Measurements from ENCODE around the gene BABAM2. TPM values are rescaled to one million over a fixed set of nuclear protein-coding genes. Genes with fewer than 3 reads are reported as not detected.
"Not testable (repeated sequence)": the region's sequence is repeated elsewhere in the genome, so short reads cannot be mapped to it uniquely, and the experiment has no call there.

BABAM2 gene
- total RNA-seq, 1 donor from 2014 or later: 41.0 TPM

DNA sequence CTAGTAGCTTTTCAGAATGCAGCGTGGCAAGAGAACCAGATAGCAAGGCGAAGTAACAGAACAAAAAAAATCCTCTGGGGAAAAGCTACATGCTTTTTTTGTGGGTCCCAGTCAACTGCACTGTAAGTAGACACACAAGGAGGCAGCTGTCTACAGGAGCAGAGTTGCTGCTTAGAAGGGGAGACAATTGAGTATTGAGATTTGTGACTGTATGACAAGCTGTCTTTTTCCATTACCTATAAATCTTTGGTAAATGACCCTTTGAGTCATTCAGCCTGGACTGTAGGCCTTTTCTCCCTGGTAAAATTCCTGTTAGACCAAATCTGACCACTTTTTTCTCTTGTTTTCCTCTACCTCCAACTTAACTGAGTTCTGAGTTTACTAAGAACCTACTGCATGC is 358.0 kb downstream of the BABAM2 start:
- Histone ChIP-seq H3K4me1 (peaks cover 8% of the 10 kb centered on the region), H3K4me3 (no peak overlapping the region), H3K36me3 (no peaks in the 10 kb centered on the region), H3K27ac (no peak overlapping the region), H3K9me3 (no peaks in the 10 kb centered on the region), H3K27me3 (no peaks in the 10 kb centered on the region)
- no peak for TF ChIP-seq POLR2AphosphoS5 (IDR thresholded peaks at IDR 0.05; ENCODE audit: insufficient read depth in 1 of 2, low read depth in 1 of 2)
- TF ChIP-seq POLR2A (IDR thresholded peaks at IDR 0.05): no peak
- TF ChIP-seq CTCF (IDR thresholded peaks at IDR 0.05): no peak
- DNase-seq (ENCODE audit: extremely low spot score in 2 of 2): no peak
- intact Hi-C loops (cut with DNase I): no loop called here

DNA sequence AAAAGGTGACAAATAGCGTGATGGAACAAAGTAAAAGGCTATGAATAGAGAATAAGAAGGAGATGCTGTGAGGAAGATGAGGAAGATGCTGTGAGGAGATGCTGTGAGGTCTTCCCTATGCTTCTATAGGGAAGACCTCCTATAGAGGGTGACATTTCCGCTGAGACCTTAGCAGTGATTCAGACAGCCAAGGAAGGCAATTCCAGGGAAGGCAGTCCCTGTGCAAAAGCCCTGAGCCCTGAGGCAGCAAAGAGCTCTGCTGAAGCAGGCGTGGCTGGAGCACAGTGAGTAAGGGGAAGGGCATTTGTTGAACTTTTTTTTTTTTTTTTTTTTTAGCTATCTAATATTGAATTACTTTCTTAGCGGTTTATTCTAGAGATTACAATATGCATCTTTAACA is 359.5 kb downstream of the BABAM2 start:
- H3K27ac ChIP-seq: no peak overlapping the region
- H3K27me3 ChIP-seq: no peaks in the 10 kb centered on the region
- no peaks in the 10 kb centered on the region for H3K9me3 ChIP-seq
- no peak for DNase-seq (ENCODE audit: extremely low spot score in 2 of 2)
- H3K36me3 ChIP-seq: no peaks in the 10 kb centered on the region
- no peak overlapping the region for H3K4me3 ChIP-seq
- peaks cover 8% of the 10 kb centered on the region for H3K4me1 ChIP-seq
- TF ChIP-seq POLR2AphosphoS5 (IDR thresholded peaks at IDR 0.05; ENCODE audit: insufficient read depth in 1 of 2, low read depth in 1 of 2): no peak
- no peak for TF ChIP-seq POLR2A (IDR thresholded peaks at IDR 0.05)
- no peak for TF ChIP-seq CTCF (IDR thresholded peaks at IDR 0.05)
- intact Hi-C loops (cut with DNase I): no loop called here

DNA sequence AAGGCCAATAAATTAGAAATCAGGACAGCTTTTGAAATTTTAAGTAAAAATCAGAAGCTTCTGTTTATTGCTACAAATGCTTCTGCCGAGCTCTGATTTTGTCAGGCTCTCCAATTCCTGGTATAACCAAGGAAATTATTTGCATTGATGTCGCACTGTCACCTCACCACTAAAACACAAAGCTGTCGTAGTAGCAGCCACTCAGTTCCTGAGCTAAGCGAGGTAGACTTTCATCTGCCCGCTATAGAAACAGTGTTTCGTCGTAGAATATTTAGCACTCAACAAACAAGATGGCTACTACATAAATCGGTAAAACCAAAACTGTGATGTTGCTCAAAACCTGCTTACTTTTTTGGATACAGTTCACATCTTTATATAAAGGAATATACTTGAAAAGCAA is 360.8 kb downstream of the BABAM2 start:
- no peak overlapping the region for H3K27ac ChIP-seq

DNA sequence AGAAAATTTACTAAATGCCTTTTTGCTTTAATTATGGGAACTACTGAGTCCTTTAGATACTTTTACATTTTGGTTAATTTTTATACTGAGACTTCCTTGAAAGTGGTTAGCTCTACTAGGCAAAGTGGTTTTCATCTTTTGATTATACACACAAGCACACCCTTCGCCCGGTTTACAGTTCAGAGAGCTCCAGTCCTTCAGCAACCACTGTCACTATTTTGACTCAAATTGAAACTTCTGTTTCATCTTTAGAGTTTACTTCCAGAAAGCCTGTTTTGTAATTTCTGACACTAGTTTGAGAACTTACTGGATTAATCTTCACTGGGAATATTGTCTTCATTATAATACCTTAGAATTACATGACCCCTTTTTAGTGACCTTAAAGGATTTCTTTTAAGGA is 361.8 kb downstream of the BABAM2 start:
- Histone ChIP-seq H3K27me3 (no peaks in the 10 kb centered on the region), H3K9me3 (no peaks in the 10 kb centered on the region), H3K4me3 (no peak overlapping the region), H3K4me1 (peaks cover 5% of the 10 kb centered on the region), H3K36me3 (no peaks in the 10 kb centered on the region), H3K27ac (no peak overlapping the region)
- intact Hi-C loops (cut with DNase I): no loop called here
- TF ChIP-seq CTCF (IDR thresholded peaks at IDR 0.05): no peak
- TF ChIP-seq POLR2A (IDR thresholded peaks at IDR 0.05): no peak
- TF ChIP-seq POLR2AphosphoS5 (IDR thresholded peaks at IDR 0.05; ENCODE audit: insufficient read depth in 1 of 2, low read depth in 1 of 2): no peak
- no peak for DNase-seq (ENCODE audit: extremely low spot score in 2 of 2)

More for the DNA sequence above, 360.8 kb downstream of the BABAM2 start:
- no peaks in the 10 kb centered on the region for H3K27me3 ChIP-seq
- H3K36me3 ChIP-seq: no peaks in the 10 kb centered on the region
- H3K9me3 ChIP-seq: no peaks in the 10 kb centered on the region
- intact Hi-C loops (cut with DNase I): no loop called here
- DNase-seq (ENCODE audit: extremely low spot score in 2 of 2): no peak
- H3K4me3 ChIP-seq: no peak overlapping the region
- TF ChIP-seq POLR2AphosphoS5 (IDR thresholded peaks at IDR 0.05; ENCODE audit: insufficient read depth in 1 of 2, low read depth in 1 of 2): no peak
- no peak for TF ChIP-seq CTCF (IDR thresholded peaks at IDR 0.05)
- no peak for TF ChIP-seq POLR2A (IDR thresholded peaks at IDR 0.05)
- H3K4me1 ChIP-seq: peaks cover 8% of the 10 kb centered on the region

DNA sequence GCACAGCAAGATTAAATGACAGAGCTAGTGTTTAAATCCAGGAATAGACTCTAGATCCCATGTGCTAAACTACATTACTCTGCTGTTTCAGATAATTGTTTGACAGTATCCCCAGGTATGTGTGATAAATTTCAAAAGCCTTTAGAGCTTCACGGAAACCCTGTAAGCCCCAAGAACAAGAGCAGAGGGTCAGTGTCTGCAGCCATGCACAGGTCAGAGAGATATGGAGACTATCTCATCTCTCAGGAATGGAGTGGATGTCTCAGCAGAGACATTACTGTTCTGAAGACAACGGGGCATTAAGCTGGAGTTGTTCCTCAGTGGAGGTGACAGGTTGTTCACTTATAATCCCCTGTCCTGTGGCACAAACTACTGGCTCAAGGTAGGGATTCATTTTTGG is 363.0 kb downstream of the BABAM2 start:
- TF ChIP-seq CTCF (IDR thresholded peaks at IDR 0.05) (no peak), POLR2AphosphoS5 (IDR thresholded peaks at IDR 0.05; ENCODE audit: insufficient read depth in 1 of 2, low read depth in 1 of 2) (no peak), POLR2A (IDR thresholded peaks at IDR 0.05) (no peak)
- Histone ChIP-seq H3K27me3 (no peaks in the 10 kb centered on the region), H3K36me3 (no peaks in the 10 kb centered on the region), H3K27ac (no peak overlapping the region), H3K4me1 (no peaks in the 10 kb centered on the region), H3K4me3 (no peak overlapping the region), H3K9me3 (no peaks in the 10 kb centered on the region)
- intact Hi-C loops (cut with DNase I): no loop called here
- no peak for DNase-seq (ENCODE audit: extremely low spot score in 2 of 2)

DNA sequence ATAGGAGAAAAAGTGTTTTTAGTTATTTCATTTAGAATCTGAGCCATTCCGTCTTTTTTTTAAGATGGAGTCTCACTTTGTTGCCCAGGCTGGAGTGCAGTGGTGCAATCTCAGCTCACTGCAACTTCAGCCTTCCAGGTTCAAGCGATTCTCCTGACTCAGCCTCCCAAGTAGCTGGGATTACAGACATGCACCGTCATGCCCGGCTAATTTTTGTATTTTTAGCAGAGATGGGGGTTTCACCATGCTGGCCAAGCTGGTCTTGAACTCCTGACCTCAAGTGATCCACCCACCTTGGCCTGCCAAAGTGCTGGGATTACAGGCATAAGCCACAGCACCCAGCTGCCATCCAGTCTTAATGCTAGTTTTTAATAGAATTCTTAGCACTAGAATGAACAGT is 364.7 kb downstream of the BABAM2 start:
- H3K27me3 ChIP-seq; H3K4me1 ChIP-seq; H3K27ac ChIP-seq; intact Hi-C loops (cut with DNase I); H3K9me3 ChIP-seq; DNase-seq (ENCODE audit: extremely low spot score in 2 of 2); H3K4me3 ChIP-seq; H3K36me3 ChIP-seq: not testable (repeated sequence)

Data from vagina (tissue), 2 donors.